ENCODE data around the gene TYR. TPM values are rescaled to one million over a fixed set of nuclear protein-coding genes. Genes with fewer than 3 reads are reported as not detected.

Gene TYR
- polyA plus RNA-seq, 4 donors, result not detected

Other genes starting within 250 kb of the TYR start
- under 1 TPM in 1 of 4 donors, not detected in 3; 0.01 TPM for gene GRM5, start 111.9 kb upstream of the TYR start, polyA plus RNA-seq